ENCODE measurements around the gene UBE2H. TPM values are rescaled to one million over a fixed set of nuclear protein-coding genes. Genes with fewer than 3 reads are reported as not detected.

UBE2H gene
- polyA plus RNA-seq, 1 donor (not counting 4 experiments of a cell fraction or from before 2014, with no cell fraction given) = 130 TPM

- Histone ChIP-seq H3K4me1 (ENCODE audit: control insufficient read depth, extremely low read depth, insufficient read depth, low read length) (peaks cover 37% of the 10 kb centered on the region), H3K4me2 (ENCODE audit: control insufficient read depth, extremely low read depth, insufficient read depth, low read depth, low read length) (peak overlapping the region; percentile 54), H2AFZ (ENCODE audit: control insufficient read depth, low read length) (no peak overlapping the region), H3K9ac (ENCODE audit: control insufficient read depth, extremely low read depth, insufficient read depth, low read length) (peak overlapping the region; percentile 35), H3K79me2 (ENCODE audit: control insufficient read depth, insufficient read depth, low read length) (no peaks in the 10 kb centered on the region), H3K4me3 (ENCODE audit: control insufficient read depth in 2 of 3, extremely low read depth in 1 of 3, insufficient read depth in 2 of 3, low read depth in 1 of 3, low read length in 3 of 3) (peak overlapping the region in 1 of 3 experiments; percentile 18), H3K27me3 (ENCODE audit: control insufficient read depth, extremely low read depth, insufficient read depth, low read length) (no peaks in the 10 kb centered on the region), H3K9me1 (ENCODE audit: control insufficient read depth, extremely low read depth, insufficient read depth, low read length) (no peaks in the 10 kb centered on the region), H3K27ac (ENCODE audit: control insufficient read depth, insufficient read depth, low read length) (peak overlapping the region; percentile 55), H3K9me3 (ENCODE audit: control insufficient read depth, low read depth, low read length) (no peaks in the 10 kb centered on the region), H3K36me3 (ENCODE audit: control insufficient read depth in 2 of 2, extremely low read depth in 1 of 2, insufficient read depth in 2 of 2, low read length in 2 of 2) (peaks cover 2 to 12% of the 10 kb centered on the region in 2 experiments), H4K20me1 (ENCODE audit: control insufficient read depth, extremely low read depth, insufficient read depth, low read length) (no peaks in the 10 kb centered on the region)
- TF ChIP-seq EZH2 (IDR thresholded peaks at IDR 0.05; ENCODE audit: low read length) = no peak
- TF ChIP-seq CTCF (optimal IDR thresholded peaks at IDR 0.05 in 1 of 3, IDR thresholded peaks at IDR 0.05 in 1 of 3, conservative IDR thresholded peaks at IDR 0.05 in 1 of 3; ENCODE audit: extremely low read depth in 1 of 3, insufficient read depth in 2 of 3, low read length in 3 of 3) = peak; percentile 68 to 94 (median 77)
- dilution Hi-C loops (cut with MboI; ENCODE audit: extremely low pct_ligation_motif_present, low sequenced_read_pairs) = no loop called here
- DNase-seq (ENCODE audit: low read depth, low spot score) (peak; percentile 58), FAIRE-seq (peak; percentile 79)
Observed at GRCh38 chr7:129829737-129830631, 122.8 kb downstream of the UBE2H start.

DNA sequence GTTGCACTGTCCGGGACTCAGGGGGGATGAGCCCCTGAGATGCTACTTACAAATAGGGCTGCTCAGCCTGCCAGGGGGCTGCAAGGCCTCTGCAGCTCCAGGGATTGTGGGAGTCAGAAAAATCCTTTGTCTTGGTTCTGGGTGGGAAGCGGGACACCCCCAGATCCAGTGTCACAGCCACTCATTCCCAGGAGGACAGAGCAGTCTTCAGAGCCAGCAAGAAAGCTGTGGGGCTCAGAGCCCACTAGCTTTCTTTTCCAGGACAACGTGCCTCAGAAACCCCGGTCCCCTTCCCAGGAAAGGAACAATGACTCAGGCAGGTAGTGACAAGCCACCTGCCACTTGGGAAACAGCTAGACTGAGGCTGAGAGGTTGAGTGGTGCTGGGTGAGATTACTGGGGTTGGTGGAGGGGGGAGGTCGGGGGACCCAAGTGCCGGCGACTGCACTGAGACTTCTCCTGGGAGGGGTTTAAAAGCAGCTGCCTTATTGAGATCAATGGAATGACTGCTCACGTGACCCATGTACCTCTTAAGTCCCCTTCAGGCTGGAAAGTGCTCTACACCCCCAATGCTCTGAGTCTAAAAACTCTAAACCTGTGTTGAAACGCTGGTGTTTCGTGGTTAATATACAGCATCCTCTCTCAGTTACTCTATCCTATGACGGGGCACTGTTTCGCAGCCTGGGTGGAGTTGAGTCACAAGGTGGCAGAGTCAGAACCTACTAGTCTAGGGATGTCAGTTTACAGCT lies 123.6 kb downstream of the UBE2H start:
- no peaks in the 10 kb centered on the region for H3K27me3 ChIP-seq (ENCODE audit: control insufficient read depth, extremely low read depth, insufficient read depth, low read length)
- no peak overlapping the region for H2AFZ ChIP-seq (ENCODE audit: control insufficient read depth, low read length)
- dilution Hi-C loops (cut with MboI; ENCODE audit: extremely low pct_ligation_motif_present, low sequenced_read_pairs) = no loop called here
- H3K9ac ChIP-seq (ENCODE audit: control insufficient read depth, extremely low read depth, insufficient read depth, low read length) = no peak overlapping the region
- no peaks in the 10 kb centered on the region for H3K79me2 ChIP-seq (ENCODE audit: control insufficient read depth, insufficient read depth, low read length)
- DNase-seq (ENCODE audit: low read depth, low spot score) = no peak
- peaks cover 37% of the 10 kb centered on the region for H3K4me1 ChIP-seq (ENCODE audit: control insufficient read depth, extremely low read depth, insufficient read depth, low read length)
- TF ChIP-seq EZH2 (IDR thresholded peaks at IDR 0.05; ENCODE audit: low read length) (no peak), CTCF (optimal IDR thresholded peaks at IDR 0.05 in 1 of 3, IDR thresholded peaks at IDR 0.05 in 1 of 3, conservative IDR thresholded peaks at IDR 0.05 in 1 of 3; ENCODE audit: extremely low read depth in 1 of 3, insufficient read depth in 2 of 3, low read length in 3 of 3) (no peak)
- H3K9me3 ChIP-seq (ENCODE audit: control insufficient read depth, low read depth, low read length) = no peaks in the 10 kb centered on the region
- no peak for FAIRE-seq
- no peaks in the 10 kb centered on the region for H3K9me1 ChIP-seq (ENCODE audit: control insufficient read depth, extremely low read depth, insufficient read depth, low read length)
- H3K4me2 ChIP-seq (ENCODE audit: control insufficient read depth, extremely low read depth, insufficient read depth, low read depth, low read length) = peak overlapping the region; percentile 54
- H3K36me3 ChIP-seq (ENCODE audit: control insufficient read depth in 2 of 2, extremely low read depth in 1 of 2, insufficient read depth in 2 of 2, low read length in 2 of 2) = peaks cover 2 to 10% of the 10 kb centered on the region in 2 experiments
- no peaks in the 10 kb centered on the region for H4K20me1 ChIP-seq (ENCODE audit: control insufficient read depth, extremely low read depth, insufficient read depth, low read length)
- peak overlapping the region; percentile 55 for H3K27ac ChIP-seq (ENCODE audit: control insufficient read depth, insufficient read depth, low read length)
- H3K4me3 ChIP-seq (ENCODE audit: control insufficient read depth in 2 of 3, extremely low read depth in 1 of 3, insufficient read depth in 2 of 3, low read depth in 1 of 3, low read length in 3 of 3) = no peak overlapping the region
